SK-N-SH treated with all-trans-retinoic acid at 6 μM for 48 hours (cell line): ENCODE measurements around the gene UNC5C.

Experiments
- ARNTL ChIP-seq: fragments of 450-650 bp; formaldehyde crosslinking; IDR thresholded peaks from 2 replicates; pipeline ENCODE4 v1.5.0; 2020; ENCODE audit warnings: low read depth, mild to moderate bottlenecking, moderate library complexity, borderline replicate concordance
- OSR1 ChIP-seq: fragments of 250-450 bp; sonication (Bioruptor Pico); IDR thresholded peaks from 2 replicates; pipeline ENCODE4 v1.8.0; 2022; ENCODE audit warnings: moderate library complexity, mild to moderate bottlenecking, inconsistent platforms
- RARB ChIP-seq: fragments of 250-450 bp; sonication (Bioruptor Pico); IDR thresholded peaks from 2 replicates; pipeline ENCODE4 v1.8.0; 2021; ENCODE audit warnings: mild to moderate bottlenecking, moderate library complexity
- SNAI2 ChIP-seq: fragments of 250-450 bp; sonication (Bioruptor Pico); IDR thresholded peaks from 2 replicates; pipeline ENCODE4 v1.5.0; 2020; ENCODE audit warnings: mild to moderate bottlenecking, moderate library complexity
- TCF4 ChIP-seq: fragments of 250-450 bp; sonication (Bioruptor Pico); IDR thresholded peaks from 2 replicates; pipeline ENCODE4 v1.8.0; 2021; ENCODE audit warnings: mild to moderate bottlenecking, moderate library complexity, borderline replicate concordance
- ZC3H10 ChIP-seq: fragments of 250-450 bp; sonication (Bioruptor Pico); IDR thresholded peaks from 2 replicates; pipeline ENCODE4 v1.5.1; 2021; ENCODE audit warnings: mild to moderate bottlenecking, moderate library complexity
- ZFP3 ChIP-seq: fragments of 250-450 bp; sonication (Bioruptor Pico); IDR thresholded peaks from 2 replicates; pipeline ENCODE4 v1.5.0; 2020; ENCODE audit warnings: mild to moderate bottlenecking, moderate library complexity
- ZNF565 ChIP-seq: fragments of 450-650 bp; formaldehyde crosslinking; conservative IDR thresholded peaks from 2 replicates; pipeline ENCODE4 v1.5.0; 2020; ENCODE audit warnings: low read depth, mild to moderate bottlenecking, moderate library complexity
- ZNF70 ChIP-seq: fragments of 450-650 bp; formaldehyde crosslinking; IDR thresholded peaks from 2 replicates; pipeline ENCODE4 v1.5.0; 2020; ENCODE audit warnings: mild to moderate bottlenecking, moderate library complexity
- ZNF8 ChIP-seq: fragments of 450-650 bp; formaldehyde crosslinking; IDR thresholded peaks from 2 replicates; pipeline ENCODE4 v1.5.0; 2020; ENCODE audit warnings: mild to moderate bottlenecking, moderate library complexity
- TF ChIP-seq, protein P1 (sequence below): fragments of 250-450 bp; sonication (Bioruptor Pico); IDR thresholded peaks from 2 replicates; pipeline ENCODE4 v1.5.0; 2020; ENCODE audit warnings: mild to moderate bottlenecking, moderate library complexity
- TF ChIP-seq, protein P2 (sequence below): fragments of 250-450 bp; sonication (Bioruptor Pico); IDR thresholded peaks from 2 replicates; pipeline ENCODE4 v1.5.1; 2020; ENCODE audit warnings: low read depth, mild to moderate bottlenecking, moderate library complexity
- TF ChIP-seq, protein P3 (sequence below): fragments of 250-450 bp; sonication (Bioruptor Pico); IDR thresholded peaks from 2 replicates; pipeline ENCODE4 v1.5.1; 2021; ENCODE audit warnings: mild to moderate bottlenecking, moderate library complexity
- TF ChIP-seq, protein P4 (sequence below): fragments of 250-450 bp; sonication (Bioruptor Pico); IDR thresholded peaks from 2 replicates; pipeline ENCODE4 v1.8.0; 2021; ENCODE audit warnings: low read depth, mild to moderate bottlenecking, moderate library complexity, borderline replicate concordance

DNA sequence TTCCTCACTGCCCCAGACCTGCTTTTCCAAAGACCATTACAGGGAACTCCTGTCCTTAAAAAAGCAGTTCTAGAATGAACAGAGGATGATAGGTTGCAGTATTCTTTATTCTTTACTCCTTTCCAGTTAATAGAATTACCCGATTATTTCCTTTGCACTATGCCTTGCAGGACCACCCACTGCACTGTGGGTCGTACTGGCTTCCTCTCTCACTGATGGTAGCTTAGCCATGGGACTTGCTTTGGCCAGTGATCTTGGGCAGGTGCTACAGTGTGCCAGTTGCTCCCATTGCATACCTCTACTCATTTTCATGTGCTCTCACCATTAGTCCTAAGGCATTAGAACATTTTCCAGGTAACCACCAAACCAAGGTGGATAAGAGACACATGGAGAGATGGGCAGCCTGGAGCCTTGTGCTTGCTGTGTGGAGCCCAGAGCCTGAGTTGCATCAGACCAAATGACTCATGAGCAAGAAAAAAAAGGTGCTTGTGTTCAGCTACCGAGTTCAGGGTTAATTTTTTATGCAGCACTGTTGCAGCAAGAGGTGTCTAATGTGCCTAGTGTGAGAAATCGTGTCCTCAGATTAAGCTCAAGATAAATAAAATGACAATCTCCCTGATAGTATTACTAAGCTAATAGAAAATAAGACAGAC, 7.6 kb upstream of the UNC5C start:
- TF ChIP-seq OSR1 (CRISPR knock-in tag) (no peak), ZNF8 (CRISPR knock-in tag) (no peak), ZC3H10 (no peak), ZNF70 (no peak), ZNF565 (CRISPR knock-in tag) (no peak), ZFP3 (CRISPR knock-in tag) (no peak), SNAI2 (no peak), TCF4 (CRISPR knock-in tag) (no peak), RARB (CRISPR knock-in tag) (no peak), ARNTL (CRISPR knock-in tag) (no peak)
- TF ChIP-seq, protein P1, sequence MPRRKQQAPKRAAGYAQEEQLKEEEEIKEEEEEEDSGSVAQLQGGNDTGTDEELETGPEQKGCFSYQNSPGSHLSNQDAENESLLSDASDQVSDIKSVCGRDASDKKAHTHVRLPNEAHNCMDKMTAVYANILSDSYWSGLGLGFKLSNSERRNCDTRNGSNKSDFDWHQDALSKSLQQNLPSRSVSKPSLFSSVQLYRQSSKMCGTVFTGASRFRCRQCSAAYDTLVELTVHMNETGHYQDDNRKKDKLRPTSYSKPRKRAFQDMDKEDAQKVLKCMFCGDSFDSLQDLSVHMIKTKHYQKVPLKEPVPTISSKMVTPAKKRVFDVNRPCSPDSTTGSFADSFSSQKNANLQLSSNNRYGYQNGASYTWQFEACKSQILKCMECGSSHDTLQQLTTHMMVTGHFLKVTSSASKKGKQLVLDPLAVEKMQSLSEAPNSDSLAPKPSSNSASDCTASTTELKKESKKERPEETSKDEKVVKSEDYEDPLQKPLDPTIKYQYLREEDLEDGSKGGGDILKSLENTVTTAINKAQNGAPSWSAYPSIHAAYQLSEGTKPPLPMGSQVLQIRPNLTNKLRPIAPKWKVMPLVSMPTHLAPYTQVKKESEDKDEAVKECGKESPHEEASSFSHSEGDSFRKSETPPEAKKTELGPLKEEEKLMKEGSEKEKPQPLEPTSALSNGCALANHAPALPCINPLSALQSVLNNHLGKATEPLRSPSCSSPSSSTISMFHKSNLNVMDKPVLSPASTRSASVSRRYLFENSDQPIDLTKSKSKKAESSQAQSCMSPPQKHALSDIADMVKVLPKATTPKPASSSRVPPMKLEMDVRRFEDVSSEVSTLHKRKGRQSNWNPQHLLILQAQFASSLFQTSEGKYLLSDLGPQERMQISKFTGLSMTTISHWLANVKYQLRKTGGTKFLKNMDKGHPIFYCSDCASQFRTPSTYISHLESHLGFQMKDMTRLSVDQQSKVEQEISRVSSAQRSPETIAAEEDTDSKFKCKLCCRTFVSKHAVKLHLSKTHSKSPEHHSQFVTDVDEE (CRISPR knock-in tag) = no peak
- TF ChIP-seq, protein P2, sequence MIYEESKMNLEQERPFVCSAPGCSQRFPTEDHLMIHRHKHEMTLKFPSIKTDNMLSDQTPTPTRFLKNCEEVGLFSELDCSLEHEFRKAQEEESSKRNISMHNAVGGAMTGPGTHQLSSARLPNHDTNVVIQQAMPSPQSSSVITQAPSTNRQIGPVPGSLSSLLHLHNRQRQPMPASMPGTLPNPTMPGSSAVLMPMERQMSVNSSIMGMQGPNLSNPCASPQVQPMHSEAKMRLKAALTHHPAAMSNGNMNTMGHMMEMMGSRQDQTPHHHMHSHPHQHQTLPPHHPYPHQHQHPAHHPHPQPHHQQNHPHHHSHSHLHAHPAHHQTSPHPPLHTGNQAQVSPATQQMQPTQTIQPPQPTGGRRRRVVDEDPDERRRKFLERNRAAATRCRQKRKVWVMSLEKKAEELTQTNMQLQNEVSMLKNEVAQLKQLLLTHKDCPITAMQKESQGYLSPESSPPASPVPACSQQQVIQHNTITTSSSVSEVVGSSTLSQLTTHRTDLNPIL (CRISPR knock-in tag) = no peak
- TF ChIP-seq, protein P3, sequence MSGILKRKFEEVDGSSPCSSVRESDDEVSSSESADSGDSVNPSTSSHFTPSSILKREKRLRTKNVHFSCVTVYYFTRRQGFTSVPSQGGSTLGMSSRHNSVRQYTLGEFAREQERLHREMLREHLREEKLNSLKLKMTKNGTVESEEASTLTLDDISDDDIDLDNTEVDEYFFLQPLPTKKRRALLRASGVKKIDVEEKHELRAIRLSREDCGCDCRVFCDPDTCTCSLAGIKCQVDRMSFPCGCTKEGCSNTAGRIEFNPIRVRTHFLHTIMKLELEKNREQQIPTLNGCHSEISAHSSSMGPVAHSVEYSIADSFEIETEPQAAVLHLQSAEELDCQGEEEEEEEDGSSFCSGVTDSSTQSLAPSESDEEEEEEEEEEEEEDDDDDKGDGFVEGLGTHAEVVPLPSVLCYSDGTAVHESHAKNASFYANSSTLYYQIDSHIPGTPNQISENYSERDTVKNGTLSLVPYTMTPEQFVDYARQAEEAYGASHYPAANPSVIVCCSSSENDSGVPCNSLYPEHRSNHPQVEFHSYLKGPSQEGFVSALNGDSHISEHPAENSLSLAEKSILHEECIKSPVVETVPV (CRISPR knock-in tag) = no peak
- TF ChIP-seq, protein P4, sequence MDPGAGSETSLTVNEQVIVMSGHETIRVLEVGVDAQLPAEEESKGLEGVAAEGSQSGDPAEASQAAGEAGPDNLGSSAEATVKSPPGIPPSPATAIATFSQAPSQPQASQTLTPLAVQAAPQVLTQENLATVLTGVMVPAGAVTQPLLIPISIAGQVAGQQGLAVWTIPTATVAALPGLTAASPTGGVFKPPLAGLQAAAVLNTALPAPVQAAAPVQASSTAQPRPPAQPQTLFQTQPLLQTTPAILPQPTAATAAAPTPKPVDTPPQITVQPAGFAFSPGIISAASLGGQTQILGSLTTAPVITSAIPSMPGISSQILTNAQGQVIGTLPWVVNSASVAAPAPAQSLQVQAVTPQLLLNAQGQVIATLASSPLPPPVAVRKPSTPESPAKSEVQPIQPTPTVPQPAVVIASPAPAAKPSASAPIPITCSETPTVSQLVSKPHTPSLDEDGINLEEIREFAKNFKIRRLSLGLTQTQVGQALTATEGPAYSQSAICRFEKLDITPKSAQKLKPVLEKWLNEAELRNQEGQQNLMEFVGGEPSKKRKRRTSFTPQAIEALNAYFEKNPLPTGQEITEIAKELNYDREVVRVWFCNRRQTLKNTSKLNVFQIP = no peak
